GM12878 (cell line): Measurements from ENCODE around the gene TMEM26.

ENCODE experiments used
- CTCF ChIP-seq, 3 experiments: IDR thresholded peaks in 2 of 3; conservative IDR thresholded peaks in 1 of 3; 2 replicates each; pipeline ENCODE4 v1.5.1; 2011; ENCODE audit warnings: low read depth in 3 of 3, low read length in 3 of 3, mild to moderate bottlenecking in 3 of 3, control low read depth in 2 of 3, moderate library complexity in 2 of 3, inconsistent platforms in 1 of 3, mixed read lengths in 1 of 3; ENCODE audit not compliant: control insufficient read depth in 2 of 3, insufficient read depth in 1 of 3; ENCODE audit errors: extremely low read depth in 1 of 3
- EP300 ChIP-seq, 2 experiments: fragments of 150-350 bp in 1 of 2; IDR thresholded peaks; 2 replicates each; pipeline ENCODE4 v1.6.1; 2011 to 2012; ENCODE audit warnings: low read depth in 2 of 2, low read length in 2 of 2, borderline replicate concordance in 1 of 2, improper control_type of control experiment in 1 of 2, inconsistent platforms in 1 of 2; ENCODE audit not compliant: control insufficient read depth in 1 of 2
- EZH2 ChIP-seq: IDR thresholded peaks from 2 replicates; pipeline ENCODE4 v1.6.1; 2012; ENCODE audit warnings: low read depth, mild to moderate bottlenecking, control low read depth, inconsistent platforms, low read length, borderline replicate concordance; ENCODE audit not compliant: control insufficient read depth
- HCFC1 ChIP-seq: fragments of 150-350 bp; IDR thresholded peaks from 2 replicates; pipeline ENCODE4 v1.6.1; 2014; ENCODE audit warnings: low read length
- IKZF1 ChIP-seq: fragments of 450-650 bp; conservative IDR thresholded peaks from 2 replicates; pipeline ENCODE4 v1.6.1; 2017; ENCODE audit warnings: antibody characterized with exemption, mild to moderate bottlenecking
- SP1 ChIP-seq: IDR thresholded peaks from one replicate; pipeline ENCODE4 v1.6.1; 2011; ENCODE audit warnings: low read depth, low read length
- YY1 ChIP-seq: IDR thresholded peaks from 2 replicates; pipeline ENCODE4 v1.6.1; 2011; ENCODE audit warnings: low read depth, mild to moderate bottlenecking, low read length
- ZNF274 ChIP-seq: IDR thresholded peaks from one replicate; pipeline ENCODE4 v1.8.0; 2011; ENCODE audit not compliant: insufficient read length, insufficient read depth
- TF ChIP-seq, protein P1 (sequence below): IDR thresholded peaks from 2 replicates; pipeline ENCODE4 v1.6.1; 2012; ENCODE audit warnings: low read depth, low read length, improper control_type of control experiment

DNA sequence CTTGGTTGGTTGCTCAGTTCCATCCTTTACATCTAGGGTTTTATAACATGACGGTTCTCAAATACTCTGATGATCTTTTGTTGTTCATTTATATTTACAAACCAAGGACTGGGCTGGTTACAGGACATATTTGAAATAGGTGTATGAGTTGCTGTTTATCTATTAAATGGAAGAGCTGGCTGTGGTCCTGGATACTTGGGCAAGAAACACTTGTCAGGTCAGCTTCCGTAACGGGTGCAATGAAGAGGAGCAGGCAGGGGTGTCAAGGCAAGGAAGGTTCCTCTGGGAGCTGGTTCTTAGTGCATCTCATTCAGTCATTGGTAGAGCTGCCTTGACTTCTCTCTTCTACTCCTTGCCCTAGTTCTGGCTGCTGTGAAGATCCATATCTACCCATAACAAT is 4.8 kb upstream of the TMEM26 start:
- no peak for TF ChIP-seq EP300 (IDR thresholded peaks at IDR 0.05; ENCODE audit: borderline replicate concordance in 1 of 2, control insufficient read depth in 1 of 2, low read depth in 2 of 2, low read length in 2 of 2)
- no peak for TF ChIP-seq IKZF1
- TF ChIP-seq, protein P1, sequence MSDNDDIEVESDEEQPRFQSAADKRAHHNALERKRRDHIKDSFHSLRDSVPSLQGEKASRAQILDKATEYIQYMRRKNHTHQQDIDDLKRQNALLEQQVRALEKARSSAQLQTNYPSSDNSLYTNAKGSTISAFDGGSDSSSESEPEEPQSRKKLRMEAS: no peak
- no peak for TF ChIP-seq ZNF274
- TF ChIP-seq SP1: no peak
- no peak for TF ChIP-seq CTCF (IDR thresholded peaks at IDR 0.05 in 2 of 3, conservative IDR thresholded peaks at IDR 0.05 in 1 of 3; ENCODE audit: control insufficient read depth in 2 of 3, extremely low read depth in 1 of 3, insufficient read depth in 1 of 3, low read depth in 3 of 3, low read length in 3 of 3)
- TF ChIP-seq EZH2: no peak
- no peak for TF ChIP-seq HCFC1
- no peak for TF ChIP-seq YY1
